ENCODE results near the gene THSD7A. TPM values are rescaled to one million over a fixed set of nuclear protein-coding genes. Genes with fewer than 3 reads are reported as not detected.

The THSD7A gene
- total and polyA plus RNA-seq, 7 donors = 0.06 to 1.4 (median 0.21) TPM

- no peak for DNase-seq
- H3K27me3 ChIP-seq (ENCODE audit: insufficient read depth in 3 of 3, low read length in 2 of 3) = no peaks in the 10 kb centered on the region
- intact Hi-C loops (cut with DNase I) = no loop called here
- no peaks in the 10 kb centered on the region for H3K9me3 ChIP-seq
- no peak for ATAC-seq
- 74 to 86% (median 83%) methylated on average over 7 of the region's 7 CpGs for WGBS, 3 donors
- no peak for TF ChIP-seq CTCF (IDR thresholded peaks at IDR 0.05)
- H3K36me3 ChIP-seq (ENCODE audit: insufficient read depth in 1 of 2, low read depth in 1 of 2) = no peaks in the 10 kb centered on the region
- H3K4me1 ChIP-seq = no peaks in the 10 kb centered on the region
- H3K27ac ChIP-seq = no peak overlapping the region
- H3K4me3 ChIP-seq = no peak overlapping the region
Observed at GRCh38 chr7:11779864-11780674, 51.9 kb downstream of the THSD7A start.

GRCh38 chr7:11776039-11776438 lies 56.0 kb downstream of the THSD7A start:
- no peak for ATAC-seq
- H3K4me3 ChIP-seq = no peak overlapping the region

GRCh38 chr7:11775401-11775800 lies 56.6 kb downstream of the THSD7A start:
- intact Hi-C loops (cut with DNase I) = no loop called here
- no peak for TF ChIP-seq CTCF (IDR thresholded peaks at IDR 0.05)

More at GRCh38 chr7:11776039-11776438, 56.0 kb downstream of the THSD7A start:
- no peak overlapping the region for H3K27ac ChIP-seq
- no peak for DNase-seq
- H3K27me3 ChIP-seq (ENCODE audit: insufficient read depth in 3 of 3, low read length in 2 of 3) = no peaks in the 10 kb centered on the region
- no peaks in the 10 kb centered on the region for H3K4me1 ChIP-seq
- WGBS, 3 donors = 46 to 60% (median 54%) methylated on average over 2 of the region's 2 CpGs
- H3K36me3 ChIP-seq (ENCODE audit: insufficient read depth in 1 of 2, low read depth in 1 of 2) = no peaks in the 10 kb centered on the region
- no peak for TF ChIP-seq CTCF (IDR thresholded peaks at IDR 0.05)
- no peaks in the 10 kb centered on the region for H3K9me3 ChIP-seq
- intact Hi-C loops (cut with DNase I) = no loop called here

GRCh38 chr7:11768263-11768662 lies 63.7 kb downstream of the THSD7A start:
- intact Hi-C loops (cut with DNase I) = no loop called here
- ATAC-seq (no peak), DNase-seq (no peak)
- Histone ChIP-seq H3K27ac (no peak overlapping the region), H3K9me3 (no peaks in the 10 kb centered on the region), H3K27me3 (ENCODE audit: insufficient read depth in 3 of 3, low read length in 2 of 3) (no peaks in the 10 kb centered on the region), H3K4me3 (no peak overlapping the region), H3K4me1 (no peaks in the 10 kb centered on the region), H3K36me3 (ENCODE audit: insufficient read depth in 1 of 2, low read depth in 1 of 2) (no peaks in the 10 kb centered on the region)
- 88 to 95% (median 90%) methylated on average over 5 of the region's 5 CpGs for WGBS, 3 donors
- no peak for TF ChIP-seq CTCF (IDR thresholded peaks at IDR 0.05)

More at GRCh38 chr7:11775401-11775800, 56.6 kb downstream of the THSD7A start:
- ATAC-seq = no peak
- no peaks in the 10 kb centered on the region for H3K9me3 ChIP-seq
- no peaks in the 10 kb centered on the region for H3K36me3 ChIP-seq (ENCODE audit: insufficient read depth in 1 of 2, low read depth in 1 of 2)
- no peak overlapping the region for H3K27ac ChIP-seq
- no peak for DNase-seq
- no peaks in the 10 kb centered on the region for H3K27me3 ChIP-seq (ENCODE audit: insufficient read depth in 3 of 3, low read length in 2 of 3)
- no peak overlapping the region for H3K4me3 ChIP-seq
- 80 to 84% (median 80%) methylated on average over 2 of the region's 2 CpGs for WGBS, 3 donors
- H3K4me1 ChIP-seq = no peaks in the 10 kb centered on the region

All from psoas muscle (tissue), 8 donors.